Activated CD8-positive, alpha-beta memory T cell treated with anti-CD3 and anti-CD28 coated beads, Interleukin-2, amount 10 ng/mL, durations not matched to agents 7 days and 5 days (primary cell): ENCODE measurements around the gene TRMT10C. TPM values are rescaled to one million over a fixed set of nuclear protein-coding genes. Genes with fewer than 3 reads are reported as not detected.
"Not testable (repeated sequence)": the region's sequence is repeated elsewhere in the genome, so short reads cannot be mapped to it uniquely, and the experiment has no call there.

ENCODE experiments used
- ATAC-seq: fragments of 150-1000 bp; cut with Tn5 transposase; one replicate; pipeline ENCODE4 v1.10.0; 2021; ENCODE audit warnings: moderate library complexity
- CTCF ChIA-PET: fragments of 350-600 bp; sonication (Branson Sonifier 250); formaldehyde crosslinking; loops from one replicate; lab custom pipeline; 2021; ENCODE audit warnings: antibody characterized with exemption; lab: Charles Lee
- DNase-seq: peaks from one replicate; pipeline ENCODE4 v3.0.0-alpha.2; 2020
- H3K27ac Mint-ChIP-seq: one replicate; pipeline ENCODE4 v1.8.0; 2021; ENCODE audit warnings: mild to moderate bottlenecking, mixed read lengths
- H3K27me3 Mint-ChIP-seq: one replicate; pipeline ENCODE4 v1.8.0; 2021; ENCODE audit warnings: mixed read lengths
- H3K36me3 Mint-ChIP-seq: one replicate; pipeline ENCODE4 v1.8.0; 2021; ENCODE audit warnings: mild to moderate bottlenecking, mixed read lengths
- H3K4me1 Mint-ChIP-seq: one replicate; pipeline ENCODE4 v1.8.0; 2021; ENCODE audit warnings: mixed read lengths
- H3K4me3 Mint-ChIP-seq: one replicate; pipeline ENCODE4 v1.8.0; 2021; ENCODE audit warnings: mild to moderate bottlenecking, moderate library complexity, mixed read lengths
- H3K9me3 Mint-ChIP-seq: one replicate; pipeline ENCODE4 v1.8.0; 2022; ENCODE audit warnings: low read depth, mixed read lengths
- total RNA-seq, 2 experiments: library from RNA; stranded (reverse); gene quantifications; one replicate each; pipeline ENCODE4 v1.2.3, GENCODE V29; 2021

TRMT10C gene
- total RNA-seq, 2 experiments from 2014 or later: 24.1 to 32.9 TPM

- H3K27ac Mint-ChIP-seq: no peak overlapping the region
- CTCF ChIA-PET: interaction anchor here (1.7 kb wide), 1 partner anchor 18 kb away, joined by 5 read pairs; the partner anchor contains the start of gene PCNP
These were observed 5.6 kb upstream of the TRMT10C start for GRCh38 chr3:101556064-101556463.

DNA sequence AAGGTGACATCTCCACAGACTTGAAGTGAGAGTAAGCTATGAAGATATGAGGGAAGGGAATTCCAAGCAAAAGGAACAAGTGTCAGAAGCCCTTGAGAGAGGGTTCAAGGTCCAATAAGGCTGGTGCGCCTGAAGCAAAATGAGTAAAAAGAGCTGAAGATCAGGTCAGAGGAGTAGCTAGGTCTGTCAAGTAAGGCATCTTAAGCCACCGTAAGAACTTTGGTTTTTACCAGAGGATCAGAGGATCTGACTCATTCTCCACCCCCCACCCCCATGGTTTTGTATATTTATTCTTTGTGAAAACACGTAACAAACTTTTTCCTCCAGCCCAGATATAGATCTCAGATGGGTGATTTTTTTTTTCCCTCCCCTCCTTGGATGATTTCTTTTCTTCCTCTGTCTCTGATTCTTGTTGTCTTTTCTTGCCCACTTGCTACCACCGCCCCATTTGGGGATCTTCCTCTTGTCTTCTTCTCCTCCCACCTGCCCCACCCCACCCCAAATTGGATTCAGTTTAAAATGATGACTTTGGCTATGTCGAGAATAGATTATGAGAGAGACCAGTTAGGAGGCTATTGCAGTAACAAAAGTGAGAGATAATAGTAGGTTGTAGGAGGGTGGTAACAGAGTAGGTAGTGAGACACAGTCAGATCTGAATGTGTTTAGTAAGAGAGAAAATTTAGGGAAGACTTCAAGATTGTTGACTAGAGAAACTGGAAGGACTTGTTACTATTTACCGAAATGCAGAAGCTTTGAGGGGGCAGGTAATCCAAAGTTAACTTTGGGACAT is 6.1 kb downstream of the TRMT10C start:
- no peak overlapping the region for H3K4me3 Mint-ChIP-seq
- DNase-seq (no peak), ATAC-seq (peak; percentile 34)
- peak overlapping the region; percentile 68 for H3K27ac Mint-ChIP-seq
- H3K4me1 Mint-ChIP-seq: peaks cover 64% of the 10 kb centered on the region
- H3K27me3 Mint-ChIP-seq: no peaks in the 10 kb centered on the region
- H3K36me3 Mint-ChIP-seq: peaks cover 37% of the 10 kb centered on the region
- H3K9me3 Mint-ChIP-seq: no peaks in the 10 kb centered on the region
- CTCF ChIA-PET: interaction anchor here (1.1 kb wide), 1 partner anchor 119 kb away, joined by 3 read pairs; the partner anchor contains the start of gene RPL24

More at GRCh38 chr3:101556064-101556463, 5.6 kb upstream of the TRMT10C start:
- H3K4me1 Mint-ChIP-seq: peaks cover 8% of the 10 kb centered on the region
- peaks cover 16% of the 10 kb centered on the region for H3K27me3 Mint-ChIP-seq
- no peak for ATAC-seq
- H3K9me3 Mint-ChIP-seq: no peaks in the 10 kb centered on the region
- DNase-seq: no peak
- H3K36me3 Mint-ChIP-seq: no peaks in the 10 kb centered on the region
- no peak overlapping the region for H3K4me3 Mint-ChIP-seq

DNA sequence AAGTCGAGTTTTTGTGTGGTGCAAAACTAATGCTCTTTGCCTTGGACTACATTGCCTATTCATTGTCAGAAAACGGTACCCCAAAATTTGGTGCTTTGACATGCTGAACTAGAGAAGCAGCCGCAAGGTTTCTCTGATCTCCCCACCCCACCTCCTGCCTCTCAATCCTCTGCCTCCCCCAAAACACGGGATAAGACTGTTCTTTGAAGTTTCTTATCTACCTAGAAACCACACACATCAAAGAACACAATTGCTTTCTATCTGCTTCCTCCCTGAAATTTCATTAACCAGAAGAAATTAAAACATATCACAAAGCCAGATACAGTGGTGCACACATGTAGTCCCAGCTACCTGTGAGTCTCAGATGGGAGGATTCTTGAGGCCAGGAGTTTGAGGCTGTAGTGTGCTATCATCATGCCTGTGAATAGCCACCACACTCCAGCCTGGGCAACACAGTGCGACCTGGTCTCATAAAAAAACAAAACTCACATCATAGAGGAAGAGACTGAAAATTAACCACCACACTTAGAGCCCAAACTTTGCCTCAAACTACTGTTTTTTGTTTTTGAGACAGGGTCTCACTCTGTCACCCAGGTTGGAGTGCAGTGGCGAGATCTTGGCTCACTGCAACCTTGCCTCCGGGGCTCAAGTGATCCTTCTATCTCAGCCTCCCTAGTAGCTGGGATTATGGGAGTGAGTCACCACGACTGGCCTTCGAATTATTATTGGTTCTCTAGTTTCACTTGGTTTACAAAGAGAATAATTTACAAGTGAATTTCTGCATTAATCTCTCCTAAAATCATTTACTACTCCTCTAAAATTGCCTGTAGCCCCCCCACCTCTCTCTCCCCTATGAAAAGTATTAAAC is 9.6 kb downstream of the TRMT10C start:
- no peaks in the 10 kb centered on the region for H3K27me3 Mint-ChIP-seq
- H3K4me1 Mint-ChIP-seq: peaks cover 59% of the 10 kb centered on the region
- H3K36me3 Mint-ChIP-seq: peaks cover 23% of the 10 kb centered on the region
- DNase-seq (no peak), ATAC-seq (no peak)
- H3K9me3 Mint-ChIP-seq: no peaks in the 10 kb centered on the region
- CTCF ChIA-PET: no interaction called here
- no peak overlapping the region for H3K4me3 Mint-ChIP-seq
- H3K27ac Mint-ChIP-seq: peak overlapping the region; percentile 60

DNA sequence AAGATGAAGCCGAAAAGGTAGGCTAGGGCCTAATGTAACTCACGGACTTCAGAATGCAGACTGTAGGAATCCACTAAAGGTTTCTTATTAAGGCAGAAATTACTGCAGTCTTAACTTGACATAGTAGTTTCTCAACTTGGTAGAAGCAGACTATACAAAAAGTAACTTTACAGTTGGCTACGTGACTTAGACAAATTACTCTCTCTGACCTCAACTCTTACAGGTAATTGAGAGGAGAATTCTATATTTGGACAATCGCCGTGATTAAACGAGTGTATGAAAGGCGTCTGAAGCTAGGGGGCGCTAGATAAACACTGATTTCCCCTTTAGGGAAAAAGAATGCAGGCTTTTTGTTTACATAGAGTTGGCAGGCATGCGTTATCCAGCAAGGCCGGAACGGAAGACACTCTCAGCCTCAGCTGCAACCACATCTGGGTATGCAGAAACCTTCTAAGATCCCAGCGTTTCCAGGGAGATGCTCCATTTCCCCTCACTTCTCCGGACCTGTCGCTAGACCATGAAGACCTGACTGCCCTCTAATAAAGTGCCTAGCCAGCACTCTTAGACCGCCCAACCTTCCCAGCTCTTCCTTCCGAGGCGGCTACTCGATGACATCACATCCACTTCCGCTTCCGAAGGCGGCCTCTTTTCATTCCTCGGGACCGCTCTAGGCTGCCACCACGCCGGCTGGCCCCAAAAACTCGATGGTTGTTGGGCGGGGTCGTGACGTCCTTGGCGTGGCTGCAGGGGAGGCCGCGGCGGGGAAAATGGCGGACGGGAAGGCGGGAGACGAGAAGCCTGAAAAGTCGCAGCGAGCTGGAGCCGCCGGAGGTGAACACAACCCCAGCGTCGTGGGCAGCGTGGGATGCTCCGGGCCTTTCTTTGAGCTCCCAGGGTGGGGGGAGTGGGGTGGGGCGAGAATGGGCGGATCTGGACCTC is 12.1 kb downstream of the TRMT10C start, which contains the start of gene PCNP:
Gene PCNP (plus strand): TSS at position 732 of the 939 bp plus-strand sequence. CDS start 36 bp downstream, at position 768.
- H3K4me3 Mint-ChIP-seq: peak within 1 kb of the TSS; percentile 93
- H3K4me1 Mint-ChIP-seq: peaks cover 59% of the 10 kb centered on the region
- peak within 1 kb of the TSS; percentile 89 for H3K27ac Mint-ChIP-seq
- ATAC-seq (peak; percentile 85), DNase-seq (peak; percentile 99)
- peaks cover 22% of the 10 kb centered on the region for H3K36me3 Mint-ChIP-seq
- no peaks in the 10 kb centered on the region for H3K27me3 Mint-ChIP-seq
- no peaks in the 10 kb centered on the region for H3K9me3 Mint-ChIP-seq
- CTCF ChIA-PET: interaction anchor here (0.6 to 2.4 kb wide), 23 partner anchors 9 to 276 kb away, joined by 3 to 18 read pairs (median 4); partner anchors contain the start of genes NFKBIZ, SENP7, TRMT10C and ZBTB11

GRCh38 chr3:101574388-101575112 is 12.9 kb downstream of the TRMT10C start:
- CTCF ChIA-PET: interaction anchor here (0.8 to 2.4 kb wide), 18 partner anchors 10 to 275 kb away, joined by 3 to 18 read pairs (median 4); partner anchors contain the start of genes NFKBIZ, TRMT10C and ZBTB11
- Mint-ChIP-seq H3K9me3 (no peaks in the 10 kb centered on the region), H3K4me1 (peaks cover 58% of the 10 kb centered on the region), H3K27ac (peak overlapping the region; percentile 89), H3K4me3 (peak overlapping the region; percentile 93), H3K27me3 (no peaks in the 10 kb centered on the region), H3K36me3 (peaks cover 25% of the 10 kb centered on the region)
- ATAC-seq: peak; percentile 60
- peak; percentile 71 for DNase-seq

DNA sequence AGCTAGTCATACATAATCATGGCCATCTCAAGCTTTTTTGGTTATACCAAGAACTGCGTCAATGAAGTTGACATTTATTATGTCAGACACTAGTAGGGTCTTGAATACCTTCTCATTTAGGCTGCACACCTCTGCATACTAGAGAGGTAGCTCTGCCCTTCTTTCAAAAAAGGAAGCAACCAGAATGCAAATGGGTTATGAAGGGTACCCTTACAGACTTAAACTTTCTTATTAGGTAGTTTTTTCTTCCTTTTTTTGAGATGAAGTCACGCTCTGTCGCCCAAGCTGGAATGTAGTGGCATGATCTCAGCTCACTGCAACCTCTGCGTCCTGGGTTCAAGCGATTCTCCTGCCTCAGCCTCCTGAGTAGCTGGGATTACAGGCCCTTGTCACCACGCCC is 15.6 kb downstream of the TRMT10C start:
- Mint-ChIP-seq H3K36me3 (peaks cover 38% of the 10 kb centered on the region), H3K4me1 (peaks cover 43% of the 10 kb centered on the region), H3K27ac (no peak overlapping the region)

GRCh38 chr3:101588616-101589015 is 26.9 kb downstream of the TRMT10C start:
- no peak overlapping the region for H3K4me3 Mint-ChIP-seq
- DNase-seq: no peak
- H3K9me3 Mint-ChIP-seq: no peaks in the 10 kb centered on the region
- H3K27ac Mint-ChIP-seq: no peak overlapping the region
- peaks cover 58% of the 10 kb centered on the region for H3K36me3 Mint-ChIP-seq
- H3K27me3 Mint-ChIP-seq: no peaks in the 10 kb centered on the region
- ATAC-seq: no peak
- peaks cover 11% of the 10 kb centered on the region for H3K4me1 Mint-ChIP-seq
- CTCF ChIA-PET: no interaction called here

More for the DNA sequence above, 15.6 kb downstream of the TRMT10C start:
- CTCF ChIA-PET: interaction anchor here (1.2 kb wide), 1 partner anchor 61 kb away, joined by 4 read pairs; no protein-coding TSS in a partner anchor
- Mint-ChIP-seq H3K27me3 (no peaks in the 10 kb centered on the region), H3K4me3 (no peak overlapping the region), H3K9me3 (no peaks in the 10 kb centered on the region)
- no peak for DNase-seq
- ATAC-seq: no peak

DNA sequence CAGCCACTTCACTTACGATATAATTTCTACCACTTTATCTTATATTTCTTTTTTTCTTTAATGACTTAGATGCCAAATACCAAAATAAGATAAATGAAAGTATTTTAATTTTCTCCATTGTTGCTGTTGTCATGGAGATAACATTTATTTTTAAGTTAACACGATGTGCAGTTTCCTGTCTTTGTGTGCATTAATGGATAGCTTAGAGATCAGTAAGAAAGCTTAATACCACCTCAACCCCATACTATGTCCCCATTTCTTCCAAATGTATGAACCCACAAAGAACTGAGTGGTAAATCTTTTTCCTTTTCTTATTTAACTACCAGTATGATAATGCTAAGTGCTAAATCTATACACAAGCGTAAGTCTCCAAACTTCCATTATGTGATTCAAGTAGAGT is 29.4 kb downstream of the TRMT10C start:
- Mint-ChIP-seq H3K27me3 (no peaks in the 10 kb centered on the region), H3K4me3 (no peak overlapping the region), H3K9me3 (no peaks in the 10 kb centered on the region), H3K4me1 (peaks cover 4% of the 10 kb centered on the region), H3K36me3 (peaks cover 52% of the 10 kb centered on the region), H3K27ac (no peak overlapping the region)
- DNase-seq (no peak), ATAC-seq (no peak)
- CTCF ChIA-PET: no interaction called here

DNA sequence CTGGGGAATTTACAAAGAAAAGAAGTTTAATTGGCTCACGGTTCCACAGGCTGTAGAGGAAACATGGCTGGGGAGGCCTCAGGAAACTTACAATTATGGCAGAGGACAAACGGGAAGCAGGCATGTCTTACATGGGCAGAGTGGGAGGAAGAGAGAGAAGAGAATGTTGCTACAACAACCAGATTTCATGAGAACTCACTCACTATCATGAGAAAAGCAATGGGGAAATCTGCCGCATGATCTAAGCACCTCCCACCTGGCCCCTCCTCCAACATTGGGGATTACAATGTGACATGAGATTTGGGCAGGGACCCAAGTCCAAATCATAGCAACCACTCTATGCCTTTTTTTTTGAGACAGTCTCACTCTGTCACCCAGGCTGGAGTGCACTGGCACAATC is 41.1 kb downstream of the TRMT10C start:
- Mint-ChIP-seq H3K27ac (no peak overlapping the region), H3K27me3 (no peaks in the 10 kb centered on the region), H3K4me3 (no peak overlapping the region), H3K4me1 (no peaks in the 10 kb centered on the region), H3K36me3 (peaks cover 18% of the 10 kb centered on the region), H3K9me3 (no peaks in the 10 kb centered on the region)
- DNase-seq (no peak), ATAC-seq (no peak)
- CTCF ChIA-PET: interaction anchor here (0.6 kb wide), 1 partner anchor 1283 kb away, joined by 3 read pairs; no protein-coding TSS in a partner anchor

GRCh38 chr3:101603184-101603583 is 41.5 kb downstream of the TRMT10C start:
- peaks cover 18% of the 10 kb centered on the region for H3K36me3 Mint-ChIP-seq
- no peaks in the 10 kb centered on the region for H3K9me3 Mint-ChIP-seq
- ATAC-seq: no peak
- H3K27ac Mint-ChIP-seq: no peak overlapping the region
- H3K27me3 Mint-ChIP-seq: no peaks in the 10 kb centered on the region
- H3K4me3 Mint-ChIP-seq: no peak overlapping the region
- no peaks in the 10 kb centered on the region for H3K4me1 Mint-ChIP-seq
- CTCF ChIA-PET: no interaction called here
- DNase-seq: no peak

- DNase-seq, CTCF ChIA-PET, H3K27me3 Mint-ChIP-seq, ATAC-seq, H3K27ac Mint-ChIP-seq, H3K4me1 Mint-ChIP-seq, H3K4me3 Mint-ChIP-seq, H3K9me3 Mint-ChIP-seq: not testable (repeated sequence)
- H3K36me3 Mint-ChIP-seq: peaks cover 14% of the 10 kb centered on the region
These were observed 43.7 kb downstream of the TRMT10C start for GRCh38 chr3:101605398-101605797.

- Mint-ChIP-seq H3K27ac (no peak overlapping the region), H3K9me3 (no peaks in the 10 kb centered on the region), H3K4me1 (no peaks in the 10 kb centered on the region), H3K4me3 (no peak overlapping the region), H3K36me3 (no peaks in the 10 kb centered on the region), H3K27me3 (no peaks in the 10 kb centered on the region)
- DNase-seq (no peak), ATAC-seq (no peak)
- CTCF ChIA-PET: no interaction called here
These were observed 49.4 kb downstream of the TRMT10C start for GRCh38 chr3:101611023-101611422.
